Vagina (tissue), 2 donors: ENCODE data around the gene AAGAB. TPM values are rescaled to one million over a fixed set of nuclear protein-coding genes. Genes with fewer than 3 reads are reported as not detected.
"Not testable (repeated sequence)": the region's sequence is repeated elsewhere in the genome, so short reads cannot be mapped to it uniquely, and the experiment has no call there.

Experiments
- DNase-seq, 2 donors: peaks; one replicate each; pipeline ENCODE4 v3.0.0-alpha.2; 2017; ENCODE audit errors: extremely low spot score in 2 of 2
- H3K27ac ChIP-seq: fragments of 200-600 bp; sonication (generic); one replicate; pipeline ENCODE4 v1.5.1; 2019
- H3K27me3 ChIP-seq: fragments of 200-600 bp; sonication (generic); one replicate; pipeline ENCODE4 v1.5.1; 2019
- H3K36me3 ChIP-seq, 2 donors: fragments of 200-600 bp; sonication (generic); one replicate each; pipeline ENCODE4 v1.5.1; 2017 to 2019
- H3K4me1 ChIP-seq: fragments of 200-600 bp; sonication (generic); one replicate; pipeline ENCODE4 v1.5.1; 2019
- H3K4me3 ChIP-seq, 2 donors: fragments of 200-600 bp; sonication (generic); 1 replicate in 1 of 2; 2 replicates in 1 of 2; pipeline ENCODE4 v1.5.1; 2016 to 2019
- H3K9me3 ChIP-seq: fragments of 200-600 bp; sonication (generic); one replicate; pipeline ENCODE4 v1.5.1; 2019
- CTCF ChIP-seq, 3 experiments: fragments of 450-650 bp in 2 of 3; fragments of 200-600 bp in 1 of 3; sonication (generic) in 1 of 3; IDR thresholded peaks; one replicate each; pipeline ENCODE4 v1.5.1; 2017 to 2019; ENCODE audit warnings: antibody characterized with exemption in 3 of 3, mild to moderate bottlenecking in 2 of 3, moderate library complexity in 2 of 3
- POLR2A ChIP-seq, 2 donors: fragments of 450-650 bp; IDR thresholded peaks; one replicate each; pipeline ENCODE4 v1.6.1; 2017; ENCODE audit warnings: antibody characterized with exemption in 2 of 2, mild to moderate bottlenecking in 2 of 2, moderate library complexity in 2 of 2
- POLR2AphosphoS5 ChIP-seq, 2 donors: sonication (generic); formaldehyde crosslinking; IDR thresholded peaks; one replicate each; pipeline ENCODE4 v1.9.0; 2017; ENCODE audit warnings: antibody characterized with exemption in 2 of 2, mild to moderate bottlenecking in 2 of 2, low read depth in 1 of 2; ENCODE audit not compliant: insufficient read depth in 1 of 2
- intact Hi-C: fragments of 100-400 bp; cut with DNase I; formaldehyde crosslinking; loops from one replicate; pipeline ENCODE4 v1.15.1; 2023
- total RNA-seq: library from RNA; depleted of rRNA; stranded (reverse); fragments of >200 nt; gene quantifications from one replicate; pipeline ENCODE4 v1.2.3, GENCODE V29; 2016

AAGAB gene
- total RNA-seq, 1 donor from 2014 or later, result 41.0 TPM

GRCh38 chr15:67259379-67259778 lies 4.9 kb upstream of the AAGAB start:
- H3K27ac ChIP-seq, result no peak overlapping the region
- TF ChIP-seq CTCF (IDR thresholded peaks at IDR 0.05) (no peak), POLR2AphosphoS5 (IDR thresholded peaks at IDR 0.05; ENCODE audit: insufficient read depth in 1 of 2, low read depth in 1 of 2) (no peak), POLR2A (IDR thresholded peaks at IDR 0.05) (no peak)
- H3K36me3 ChIP-seq, result no peaks in the 10 kb centered on the region
- H3K27me3 ChIP-seq, result no peaks in the 10 kb centered on the region
- H3K4me3 ChIP-seq, result no peak overlapping the region
- no peaks in the 10 kb centered on the region for H3K9me3 ChIP-seq
- no peak for DNase-seq
- intact Hi-C loops, result loop anchor here (10.0 kb wide), 1 partner anchor 195 kb away; the partner anchor contains the start of gene SMAD3
- peaks cover 8% of the 10 kb centered on the region for H3K4me1 ChIP-seq

- not testable (repeated sequence) for H3K4me3 ChIP-seq, H3K36me3 ChIP-seq, H3K27ac ChIP-seq, DNase-seq, H3K9me3 ChIP-seq, H3K27me3 ChIP-seq
- H3K4me1 ChIP-seq, result peaks cover 11% of the 10 kb centered on the region
- intact Hi-C loops, result loop anchor here (10.0 kb wide), 1 partner anchor 194 kb away; the partner anchor contains the start of gene SMAD3
Measured at GRCh38 chr15:67258412-67258811, 4.0 kb upstream of the AAGAB start.

GRCh38 chr15:67256051-67256450 lies 1.6 kb upstream of the AAGAB start:
- H3K4me1 ChIP-seq, result peaks cover 24% of the 10 kb centered on the region
- H3K4me3 ChIP-seq, result no peak overlapping the region
- H3K36me3 ChIP-seq, result no peaks in the 10 kb centered on the region
- DNase-seq, result no peak
- H3K27me3 ChIP-seq, result no peaks in the 10 kb centered on the region
- no peaks in the 10 kb centered on the region for H3K9me3 ChIP-seq
- H3K27ac ChIP-seq, result no peak overlapping the region
- TF ChIP-seq POLR2A (IDR thresholded peaks at IDR 0.05), result no peak
- no peak for TF ChIP-seq CTCF (IDR thresholded peaks at IDR 0.05)
- no peak for TF ChIP-seq POLR2AphosphoS5 (IDR thresholded peaks at IDR 0.05; ENCODE audit: insufficient read depth in 1 of 2, low read depth in 1 of 2)
- intact Hi-C loops, result loop anchor here (10.0 kb wide), 1 partner anchor 191 kb away; the partner anchor contains the start of gene SMAD3

GRCh38 chr15:67253549-67254237 lies 768 bp downstream of the AAGAB start:
- no peaks in the 10 kb centered on the region for H3K9me3 ChIP-seq
- H3K27ac ChIP-seq, result peak overlapping the region; percentile 85
- TF ChIP-seq POLR2AphosphoS5 (IDR thresholded peaks at IDR 0.05; ENCODE audit: insufficient read depth in 1 of 2, low read depth in 1 of 2) (no peak), CTCF (IDR thresholded peaks at IDR 0.05) (no peak), POLR2A (IDR thresholded peaks at IDR 0.05) (no peak)
- H3K4me1 ChIP-seq, result peaks cover 24% of the 10 kb centered on the region
- intact Hi-C loops, result loop anchor here (10.0 kb wide), 1 partner anchor 189 kb away; the partner anchor contains the start of gene SMAD3
- no peaks in the 10 kb centered on the region for H3K36me3 ChIP-seq
- H3K4me3 ChIP-seq, result peak overlapping the region; percentile 77 to 92
- no peaks in the 10 kb centered on the region for H3K27me3 ChIP-seq
- DNase-seq, result no peak

- TF ChIP-seq POLR2A (IDR thresholded peaks at IDR 0.05) (no peak), CTCF (IDR thresholded peaks at IDR 0.05) (no peak), POLR2AphosphoS5 (IDR thresholded peaks at IDR 0.05; ENCODE audit: insufficient read depth in 1 of 2, low read depth in 1 of 2) (no peak)
- H3K27ac ChIP-seq, result no peak overlapping the region
Measured at GRCh38 chr15:67253101-67253500, 1.4 kb downstream of the AAGAB start.

More at GRCh38 chr15:67253101-67253500, 1.4 kb downstream of the AAGAB start:
- Histone ChIP-seq H3K27me3 (no peaks in the 10 kb centered on the region), H3K9me3 (no peaks in the 10 kb centered on the region), H3K36me3 (no peaks in the 10 kb centered on the region), H3K4me3 (peak overlapping the region in 1 of 2 donors; percentile 92), H3K4me1 (peaks cover 24% of the 10 kb centered on the region)
- intact Hi-C loops, result loop anchor here (10.0 kb wide), 1 partner anchor 188 kb away; the partner anchor contains the start of gene SMAD3
- no peak for DNase-seq
